Activated T-helper 1 cell treated with Interleukin-2 at 50 U/mL for 16 hours (primary cell): Measurements from ENCODE around the gene SYF2.

ENCODE experiments used
- DNase-seq: peaks from one replicate; pipeline ENCODE4 v3.0.0-alpha.2; 2020; ENCODE audit warnings: low read depth

SYF2 gene

GRCh38 chr1:25183126-25183980 is 48.9 kb downstream of the SYF2 start:
- no peak for DNase-seq

GRCh38 chr1:25182629-25183028 is 49.7 kb downstream of the SYF2 start:
- no peak for DNase-seq

GRCh38 chr1:25180996-25181395 is 51.3 kb downstream of the SYF2 start:
- DNase-seq = no peak

GRCh38 chr1:25178917-25179561 is 53.3 kb downstream of the SYF2 start:
- no peak for DNase-seq

GRCh38 chr1:25174730-25175612 is 57.3 kb downstream of the SYF2 start:
- DNase-seq = no peak

GRCh38 chr1:25174363-25174729 is 58.0 kb downstream of the SYF2 start:
- no peak for DNase-seq

GRCh38 chr1:25173809-25174340 is 58.4 kb downstream of the SYF2 start:
- DNase-seq = no peak
